ENCODE data around the gene RSRP1.
"Not testable (repeated sequence)": the region's sequence is repeated elsewhere in the genome, so short reads cannot be mapped to it uniquely, and the experiment has no call there.

RSRP1 gene

GRCh38 chr1:25267288-25268142, 20.3 kb upstream of the RSRP1 start:
- DNase-seq (ENCODE audit: low read depth) = not testable (repeated sequence)

GRCh38 chr1:25266554-25267287, 19.5 kb upstream of the RSRP1 start:
- DNase-seq (ENCODE audit: low read depth) = not testable (repeated sequence)
- H3K4me3 ChIP-seq (ENCODE audit: control insufficient read depth, low read depth, low read length) = peak overlapping the region; percentile 42

More at GRCh38 chr1:25267288-25268142, 20.3 kb upstream of the RSRP1 start:
- peak overlapping the region; percentile 54 for H3K4me3 ChIP-seq (ENCODE audit: control insufficient read depth, low read depth, low read length)

- DNase-seq (ENCODE audit: low read depth) = not testable (repeated sequence)
Measured at GRCh38 chr1:25260336-25260735, 13.1 kb upstream of the RSRP1 start.

GRCh38 chr1:25259813-25260212, 12.6 kb upstream of the RSRP1 start:
- peak; percentile 14 for TF ChIP-seq CTCF (IDR thresholded peaks at IDR 0.05; ENCODE audit: control insufficient read depth, insufficient read depth, low read depth, low read length, missing control alignments)
- not testable (repeated sequence) for DNase-seq (ENCODE audit: low read depth); H3K4me3 ChIP-seq (ENCODE audit: control insufficient read depth, low read depth, low read length)

More at GRCh38 chr1:25260336-25260735, 13.1 kb upstream of the RSRP1 start:
- H3K4me3 ChIP-seq (ENCODE audit: control insufficient read depth, low read depth, low read length) = not testable (repeated sequence)

GRCh38 chr1:25257196-25257595, 9.9 kb upstream of the RSRP1 start:
- no peak overlapping the region for H3K4me3 ChIP-seq (ENCODE audit: control insufficient read depth, low read depth, low read length)
- TF ChIP-seq CTCF (IDR thresholded peaks at IDR 0.05; ENCODE audit: control insufficient read depth, insufficient read depth, low read depth, low read length, missing control alignments) = no peak
- no peak for DNase-seq (ENCODE audit: low read depth)

GRCh38 chr1:25256578-25256965, 9.3 kb upstream of the RSRP1 start:
- no peak for DNase-seq (ENCODE audit: low read depth)
- no peak overlapping the region for H3K4me3 ChIP-seq (ENCODE audit: control insufficient read depth, low read depth, low read length)
- no peak for TF ChIP-seq CTCF (IDR thresholded peaks at IDR 0.05; ENCODE audit: control insufficient read depth, insufficient read depth, low read depth, low read length, missing control alignments)

- TF ChIP-seq CTCF (IDR thresholded peaks at IDR 0.05; ENCODE audit: control insufficient read depth, insufficient read depth, low read depth, low read length, missing control alignments) = no peak
- no peak for DNase-seq (ENCODE audit: low read depth)
- no peak overlapping the region for H3K4me3 ChIP-seq (ENCODE audit: control insufficient read depth, low read depth, low read length)
Measured at GRCh38 chr1:25255706-25256577, 8.7 kb upstream of the RSRP1 start.

All from AG09309 (cell line).